Measurements from ENCODE around the gene SCAMP4. TPM values are rescaled to one million over a fixed set of nuclear protein-coding genes. Genes with fewer than 3 reads are reported as not detected.

SCAMP4 gene
- total RNA-seq, 3 donors from 2014 or later = 57.2 to 61.3 (median 59.8) TPM

- no peak for TF ChIP-seq CTCF (IDR thresholded peaks at IDR 0.05)
- intact Hi-C loops (cut with DNase I, micrococcal nuclease) = no loop called here
- peak in 1 of 3 donors; percentile 56 for DNase-seq
Observed at GRCh38 chr19:1936916-1937610, 31.9 kb downstream of the SCAMP4 start.

DNA sequence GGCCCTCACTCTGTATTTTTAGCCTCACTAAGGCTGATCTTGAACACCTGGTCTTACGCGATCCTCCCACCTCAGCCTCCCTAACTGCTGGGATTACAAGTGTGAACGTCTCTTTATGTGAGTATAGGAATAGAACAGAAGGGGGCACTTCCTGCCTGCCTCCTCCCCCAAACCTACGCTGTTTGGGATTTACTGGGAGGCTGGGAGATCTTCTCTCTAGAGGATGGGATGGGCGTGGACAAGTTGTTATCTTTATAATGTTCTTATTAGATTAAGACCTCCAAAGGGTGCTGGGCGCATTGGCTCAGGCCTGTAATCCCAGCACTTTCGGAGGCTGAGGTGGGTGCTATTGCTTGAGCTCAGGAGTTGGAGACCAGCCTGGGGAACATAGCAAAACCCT, 32.9 kb downstream of the SCAMP4 start:
- intact Hi-C loops (cut with DNase I, micrococcal nuclease) = no loop called here
- no peak for DNase-seq
- no peak for ATAC-seq
- no peak overlapping the region for H3K4me3 ChIP-seq
- no peaks in the 10 kb centered on the region for H3K36me3 ChIP-seq (ENCODE audit: low read depth)
- TF ChIP-seq CTCF (IDR thresholded peaks at IDR 0.05) = no peak
- H3K9me3 ChIP-seq = no peaks in the 10 kb centered on the region
- H3K4me1 ChIP-seq (ENCODE audit: low read depth) = peaks cover 15% of the 10 kb centered on the region

More at GRCh38 chr19:1936916-1937610, 31.9 kb downstream of the SCAMP4 start:
- H3K9me3 ChIP-seq = no peaks in the 10 kb centered on the region
- no peak for ATAC-seq
- no peaks in the 10 kb centered on the region for H3K36me3 ChIP-seq (ENCODE audit: low read depth)
- H3K4me3 ChIP-seq = no peak overlapping the region
- peaks cover 9% of the 10 kb centered on the region for H3K4me1 ChIP-seq (ENCODE audit: low read depth)

DNA sequence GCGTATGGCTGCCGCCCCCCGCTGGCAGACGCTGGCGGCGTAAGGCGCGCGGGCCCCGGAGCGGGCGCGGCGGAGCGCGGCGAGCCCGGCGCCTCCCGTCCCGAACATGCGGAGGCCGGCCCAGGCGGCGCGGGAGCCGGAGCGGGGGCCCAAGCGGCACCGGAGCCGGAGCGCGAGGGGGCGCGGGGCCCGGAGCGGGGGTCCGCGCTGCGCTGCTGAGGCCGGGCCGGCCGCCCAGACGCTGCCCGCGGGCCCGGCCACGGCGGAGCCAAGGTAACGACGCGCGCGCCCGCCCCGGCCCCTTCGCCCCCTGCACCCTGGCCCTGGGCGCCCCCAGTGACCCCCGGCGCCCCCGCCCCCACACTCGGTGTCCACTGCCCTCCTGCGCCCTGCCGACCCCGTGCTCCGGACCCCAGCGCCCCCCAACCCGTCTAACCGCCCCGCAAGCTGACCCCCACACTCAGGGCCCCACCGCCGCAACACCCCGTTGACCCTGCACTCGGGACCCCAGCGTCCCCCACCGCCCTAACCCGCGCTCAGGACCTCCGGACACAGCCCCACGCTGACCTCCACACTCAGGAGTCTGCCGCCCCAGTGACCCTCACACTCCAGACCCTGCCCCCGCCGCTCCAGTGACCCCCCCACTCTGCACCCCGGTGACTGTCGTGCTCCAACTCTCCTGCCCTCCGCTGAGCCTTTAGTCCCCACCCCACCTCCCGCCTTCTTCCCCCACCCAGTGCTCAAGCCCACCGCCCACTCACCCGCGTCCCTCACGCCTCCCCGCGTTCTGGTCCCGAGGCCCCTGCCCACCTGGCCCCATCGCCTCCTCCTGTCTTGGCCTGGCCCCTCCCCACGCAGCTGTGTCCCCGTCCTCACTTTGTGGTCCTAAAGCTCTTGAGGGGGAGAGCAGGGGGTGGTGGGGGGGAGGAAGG, 36.2 kb downstream of the SCAMP4 start, which contains the start of gene CSNK1G2:
Gene CSNK1G2 (plus strand): TSS at position 27 of the 932 bp plus-strand sequence. CDS start 28,601 bp downstream, outside the sequence.
- no peak for TF ChIP-seq CTCF (IDR thresholded peaks at IDR 0.05)
- H3K36me3 ChIP-seq (ENCODE audit: low read depth) = no peaks in the 10 kb centered on the region
- H3K4me3 ChIP-seq = peak within 1 kb of the TSS; percentile 59
- ATAC-seq (peak; percentile 0), DNase-seq (peak; percentile 30 to 80 (median 67))
- intact Hi-C loops (cut with DNase I, micrococcal nuclease) = no loop called here
- H3K4me1 ChIP-seq (ENCODE audit: low read depth) = peaks cover 33% of the 10 kb centered on the region
- no peaks in the 10 kb centered on the region for H3K9me3 ChIP-seq

DNA sequence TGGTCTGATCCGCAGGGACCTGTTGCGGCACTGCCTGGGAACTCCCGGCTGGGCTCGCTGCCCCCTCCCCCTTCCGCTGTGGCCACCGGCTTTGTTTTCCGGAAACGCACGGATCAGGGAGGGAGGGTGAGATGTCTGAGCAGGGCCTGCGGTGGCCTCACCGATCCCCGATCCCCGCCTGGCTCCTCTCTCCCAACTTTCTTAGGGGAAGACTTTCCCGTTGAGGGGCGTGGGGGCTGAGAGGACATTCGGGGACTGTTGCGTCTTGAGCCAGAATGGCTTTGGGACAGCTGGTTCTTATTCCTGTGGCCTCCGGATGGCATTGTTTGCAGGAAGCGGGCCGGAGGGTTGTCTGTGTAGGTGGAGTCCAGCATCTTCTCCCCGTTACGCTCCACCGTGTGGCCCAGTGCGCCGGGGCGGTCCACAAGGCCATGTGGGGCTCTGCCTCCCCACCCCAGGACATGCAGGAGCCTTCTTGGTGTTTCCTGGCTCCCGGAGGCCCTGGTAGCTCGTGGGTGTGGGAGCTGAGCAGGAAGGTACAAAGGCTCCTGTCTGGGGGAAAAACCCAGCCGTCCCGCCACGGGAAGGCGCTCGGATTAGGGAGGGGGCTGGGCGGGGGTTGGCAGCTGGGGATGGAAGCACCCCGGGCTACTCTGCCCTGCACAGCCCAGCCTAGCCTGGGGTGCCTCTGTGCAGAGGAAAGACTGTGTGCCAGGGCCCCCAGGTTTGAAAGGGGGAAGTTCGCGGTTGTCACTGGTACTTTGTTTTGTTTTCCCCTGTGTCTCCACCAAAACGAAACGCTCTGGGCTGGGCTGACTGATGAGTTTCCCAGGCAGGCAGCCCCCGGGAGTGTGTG, 37.1 kb downstream of the SCAMP4 start:
- no peaks in the 10 kb centered on the region for H3K36me3 ChIP-seq (ENCODE audit: low read depth)
- no peaks in the 10 kb centered on the region for H3K9me3 ChIP-seq
- peak overlapping the region; percentile 59 for H3K4me3 ChIP-seq
- ATAC-seq (peak; percentile 62), DNase-seq (peak; percentile 82 to 90 (median 86))
- no peak for TF ChIP-seq CTCF (IDR thresholded peaks at IDR 0.05)
- H3K4me1 ChIP-seq (ENCODE audit: low read depth) = peaks cover 33% of the 10 kb centered on the region
- intact Hi-C loops (cut with DNase I, micrococcal nuclease) = no loop called here

GRCh38 chr19:1942934-1943555, 37.8 kb downstream of the SCAMP4 start:
- DNase-seq (peak in 1 of 3 donors; percentile 72), ATAC-seq (no peak)
- intact Hi-C loops (cut with DNase I, micrococcal nuclease) = no loop called here
- no peak for TF ChIP-seq CTCF (IDR thresholded peaks at IDR 0.05)
- no peaks in the 10 kb centered on the region for H3K36me3 ChIP-seq (ENCODE audit: low read depth)
- H3K4me3 ChIP-seq = no peak overlapping the region
- no peaks in the 10 kb centered on the region for H3K9me3 ChIP-seq
- H3K4me1 ChIP-seq (ENCODE audit: low read depth) = peaks cover 33% of the 10 kb centered on the region

All from mucosa of descending colon (tissue), 3 donors.